Measurements from ENCODE around the gene GALNT2. TPM values are rescaled to one million over a fixed set of nuclear protein-coding genes. Genes with fewer than 3 reads are reported as not detected.

Gene GALNT2
- total RNA-seq, 1 experiment from 2014 or later = 62.2 TPM

GRCh38 chr1:230100932-230101331 lies 33.9 kb downstream of the GALNT2 start:
- Mint-ChIP-seq H3K27me3 (ENCODE audit: insufficient read depth, unreplicated experiment) (no peaks in the 10 kb centered on the region), H3K4me3 (ENCODE audit: unreplicated experiment) (no peak overlapping the region), H3K36me3 (ENCODE audit: insufficient read depth, unreplicated experiment) (no peaks in the 10 kb centered on the region), H3K27ac (ENCODE audit: unreplicated experiment) (no peak overlapping the region), H3K9me3 (ENCODE audit: unreplicated experiment) (no peaks in the 10 kb centered on the region), H3K4me1 (ENCODE audit: low read depth, unreplicated experiment) (peaks cover 14% of the 10 kb centered on the region)
- intact Hi-C loops (cut with micrococcal nuclease; ENCODE audit: unreplicated experiment) = no loop called here
- Histone ChIP-seq H3K27me3 (replicated peaks; ENCODE audit: control insufficient read depth, insufficient read depth, low read length) (no peaks in the 10 kb centered on the region), H3K4me3 (ENCODE audit: low read depth, low read length) (no peak overlapping the region), H3K4me1 (peaks cover 21% of the 10 kb centered on the region), H3K36me3 (ENCODE audit: control insufficient read depth, insufficient read depth, low read length) (no peaks in the 10 kb centered on the region), H3K9me3 (no peaks in the 10 kb centered on the region)
- ChIA-PET POLR2A (no interaction called here), CTCF (no interaction called here)
- BruUV-seq (replicated peaks) = no TSS peak
- DNase-seq = no peak
- TF ChIP-seq CTCF (IDR thresholded peaks at IDR 0.05; ENCODE audit: insufficient read depth in 1 of 2, low read depth in 1 of 2, low read length in 1 of 2, severe bottlenecking in 1 of 2, unreplicated experiment in 1 of 2) = no peak

- no peak overlapping the region for H3K27ac Mint-ChIP-seq (ENCODE audit: unreplicated experiment)
- no peaks in the 10 kb centered on the region for H3K36me3 Mint-ChIP-seq (ENCODE audit: insufficient read depth, unreplicated experiment)
- H3K4me3 Mint-ChIP-seq (ENCODE audit: unreplicated experiment) = no peak overlapping the region
- TF ChIP-seq CTCF (IDR thresholded peaks at IDR 0.05; ENCODE audit: insufficient read depth in 1 of 2, low read depth in 1 of 2, low read length in 1 of 2, severe bottlenecking in 1 of 2, unreplicated experiment in 1 of 2) = no peak
- ChIA-PET CTCF (no interaction called here), POLR2A (no interaction called here)
- no peaks in the 10 kb centered on the region for H3K27me3 Mint-ChIP-seq (ENCODE audit: insufficient read depth, unreplicated experiment)
- no TSS peak for BruUV-seq (replicated peaks)
- intact Hi-C loops (cut with micrococcal nuclease; ENCODE audit: unreplicated experiment) = no loop called here
- peaks cover 14% of the 10 kb centered on the region for H3K4me1 Mint-ChIP-seq (ENCODE audit: low read depth, unreplicated experiment)
- DNase-seq = no peak
- H3K4me1 ChIP-seq = peaks cover 27% of the 10 kb centered on the region
- H3K9me3 Mint-ChIP-seq (ENCODE audit: unreplicated experiment) = no peaks in the 10 kb centered on the region
- H3K27me3 ChIP-seq (replicated peaks; ENCODE audit: control insufficient read depth, insufficient read depth, low read length) = no peaks in the 10 kb centered on the region
- H3K4me3 ChIP-seq (ENCODE audit: low read depth, low read length) = no peak overlapping the region
- H3K9me3 ChIP-seq = no peaks in the 10 kb centered on the region
- no peaks in the 10 kb centered on the region for H3K36me3 ChIP-seq (ENCODE audit: control insufficient read depth, insufficient read depth, low read length)
These were observed 34.5 kb downstream of the GALNT2 start for GRCh38 chr1:230101556-230101955.

- H3K27me3 Mint-ChIP-seq (ENCODE audit: insufficient read depth, unreplicated experiment) = no peaks in the 10 kb centered on the region
- ChIA-PET POLR2A (no interaction called here), CTCF (interaction anchor here (0.6 kb wide), 1 partner anchor 32 kb away, joined by 6 read pairs; no protein-coding TSS in a partner anchor)
- no peak overlapping the region for H3K27ac Mint-ChIP-seq (ENCODE audit: unreplicated experiment)
- no peak for DNase-seq
- H3K4me1 Mint-ChIP-seq (ENCODE audit: low read depth, unreplicated experiment) = peaks cover 15% of the 10 kb centered on the region
- peaks cover 32% of the 10 kb centered on the region for H3K4me1 ChIP-seq
- intact Hi-C loops (cut with micrococcal nuclease; ENCODE audit: unreplicated experiment) = no loop called here
- BruUV-seq (replicated peaks) = no TSS peak
- H3K36me3 ChIP-seq (ENCODE audit: control insufficient read depth, insufficient read depth, low read length) = no peaks in the 10 kb centered on the region
- H3K9me3 ChIP-seq = no peaks in the 10 kb centered on the region
- no peaks in the 10 kb centered on the region for H3K27me3 ChIP-seq (replicated peaks; ENCODE audit: control insufficient read depth, insufficient read depth, low read length)
- TF ChIP-seq CTCF (IDR thresholded peaks at IDR 0.05; ENCODE audit: insufficient read depth in 1 of 2, low read depth in 1 of 2, low read length in 1 of 2, severe bottlenecking in 1 of 2, unreplicated experiment in 1 of 2) = no peak
- H3K4me3 Mint-ChIP-seq (ENCODE audit: unreplicated experiment) = no peak overlapping the region
- H3K4me3 ChIP-seq (ENCODE audit: low read depth, low read length) = no peak overlapping the region
- no peaks in the 10 kb centered on the region for H3K9me3 Mint-ChIP-seq (ENCODE audit: unreplicated experiment)
- no peaks in the 10 kb centered on the region for H3K36me3 Mint-ChIP-seq (ENCODE audit: insufficient read depth, unreplicated experiment)
These were observed 35.0 kb downstream of the GALNT2 start for GRCh38 chr1:230102046-230102445.
